DND-41 (cell line): ENCODE results near the gene SETD1A.

Source experiments
- ATAC-seq: fragments of 200-7000 bp; cut with Tn5 transposase; 3 replicates; pipeline ENCODE4 v1.9.1; 2021; ENCODE audit warnings: low read depth; ENCODE audit not compliant: insufficient read depth
- DNase-seq: peaks from one replicate; pipeline ENCODE4 v3.0.0-alpha.2; 2020
- H2AFZ ChIP-seq: 2 replicates; pipeline ENCODE4 v1.6.0; 2012; ENCODE audit warnings: low read depth, low read length
- H3K27ac ChIP-seq: 2 replicates; pipeline ENCODE4 v1.5.1; 2012; ENCODE audit warnings: low read length, inconsistent platforms
- H3K27me3 ChIP-seq: fragments of 200-600 bp; sonication (generic); 2 replicates; pipeline ENCODE4 v1.6.0; 2012; ENCODE audit warnings: low read length, mild to moderate bottlenecking, inconsistent platforms; ENCODE audit not compliant: insufficient read depth, poor library complexity
- H3K36me3 ChIP-seq: 2 replicates; pipeline ENCODE4 v1.5.1; 2012; ENCODE audit warnings: low read length, inconsistent platforms; ENCODE audit not compliant: insufficient read depth
- H3K4me1 ChIP-seq: 2 replicates; pipeline ENCODE4 v1.5.1; 2012; ENCODE audit warnings: mild to moderate bottlenecking, low read length; ENCODE audit not compliant: insufficient read depth
- H3K4me2 ChIP-seq: 2 replicates; pipeline ENCODE4 v1.6.0; 2012; ENCODE audit warnings: mild to moderate bottlenecking, moderate library complexity, low read length, inconsistent platforms; ENCODE audit not compliant: insufficient read depth
- H3K4me3 ChIP-seq, 2 experiments: fragments of 200-600 bp in 1 of 2; shearing (Covaris generic) in 1 of 2; 2 replicates each; pipeline ENCODE4 v1.5.1; 2012 to 2016; ENCODE audit warnings: inconsistent platforms in 2 of 2, low read length in 2 of 2, mild to moderate bottlenecking in 2 of 2, low read depth in 1 of 2, moderate library complexity in 1 of 2
- H3K79me2 ChIP-seq: 2 replicates; pipeline ENCODE4 v1.6.0; 2012; ENCODE audit warnings: low read length, inconsistent platforms; ENCODE audit not compliant: insufficient read depth
- H3K9ac ChIP-seq: 2 replicates; pipeline ENCODE4 v1.6.0; 2012; ENCODE audit warnings: low read depth, mild to moderate bottlenecking, inconsistent platforms, low read length, moderate library complexity
- H3K9me3 ChIP-seq: 2 replicates; pipeline ENCODE4 v1.5.1; 2012; ENCODE audit warnings: low read length, moderate library complexity, mild to moderate bottlenecking, inconsistent platforms; ENCODE audit not compliant: insufficient read depth, severe bottlenecking
- H4K20me1 ChIP-seq: 2 replicates; pipeline ENCODE4 v1.6.0; 2012; ENCODE audit warnings: low read length; ENCODE audit not compliant: insufficient read depth
- EZH2 ChIP-seq: IDR thresholded peaks from 3 replicates; pipeline ENCODE4 v1.6.1; 2012; ENCODE audit warnings: borderline replicate concordance, low read depth, mild to moderate bottlenecking, moderate library complexity, low read length, inconsistent platforms; ENCODE audit not compliant: severe bottlenecking
- TF ChIP-seq, protein P1 (sequence below): IDR thresholded peaks from 2 replicates; pipeline ENCODE4 v1.5.1; 2012; ENCODE audit warnings: borderline replicate concordance, low read length, moderate library complexity, mild to moderate bottlenecking; ENCODE audit not compliant: poor library complexity, severe bottlenecking; ENCODE audit errors: extremely low read depth

SETD1A gene

DNA sequence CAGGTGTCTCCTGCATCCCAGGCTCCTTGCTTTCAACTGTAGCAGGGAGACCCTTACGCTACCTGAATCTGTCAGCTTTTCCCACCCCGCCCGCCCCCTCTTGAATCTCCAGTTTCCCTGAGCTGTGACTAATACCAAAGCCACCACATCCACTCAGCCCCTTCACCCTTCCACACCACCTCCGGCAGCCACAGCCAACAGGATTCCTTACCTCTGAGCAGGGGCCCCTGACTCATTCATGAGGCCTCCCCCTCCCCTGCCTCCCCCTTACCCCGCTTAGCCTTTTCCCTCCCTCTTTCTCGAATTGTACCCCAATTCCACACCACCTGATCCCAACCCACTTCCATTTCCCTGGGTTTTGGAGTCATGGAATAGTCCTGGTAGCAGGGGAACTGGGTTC is 50.6 kb downstream of the SETD1A start:
- Histone ChIP-seq H3K36me3 (no peaks in the 10 kb centered on the region), H3K9me3 (no peaks in the 10 kb centered on the region), H3K9ac (no peak overlapping the region), H3K79me2 (no peaks in the 10 kb centered on the region), H3K27ac (no peak overlapping the region), H3K4me1 (no peaks in the 10 kb centered on the region), H3K4me3 (no peak overlapping the region), H4K20me1 (peaks cover 4% of the 10 kb centered on the region; the same call in 1 of the 2 replicates), H3K27me3 (peaks cover 23% of the 10 kb centered on the region), H3K4me2 (no peak overlapping the region), H2AFZ (no peak overlapping the region)
- TF ChIP-seq, protein P1, sequence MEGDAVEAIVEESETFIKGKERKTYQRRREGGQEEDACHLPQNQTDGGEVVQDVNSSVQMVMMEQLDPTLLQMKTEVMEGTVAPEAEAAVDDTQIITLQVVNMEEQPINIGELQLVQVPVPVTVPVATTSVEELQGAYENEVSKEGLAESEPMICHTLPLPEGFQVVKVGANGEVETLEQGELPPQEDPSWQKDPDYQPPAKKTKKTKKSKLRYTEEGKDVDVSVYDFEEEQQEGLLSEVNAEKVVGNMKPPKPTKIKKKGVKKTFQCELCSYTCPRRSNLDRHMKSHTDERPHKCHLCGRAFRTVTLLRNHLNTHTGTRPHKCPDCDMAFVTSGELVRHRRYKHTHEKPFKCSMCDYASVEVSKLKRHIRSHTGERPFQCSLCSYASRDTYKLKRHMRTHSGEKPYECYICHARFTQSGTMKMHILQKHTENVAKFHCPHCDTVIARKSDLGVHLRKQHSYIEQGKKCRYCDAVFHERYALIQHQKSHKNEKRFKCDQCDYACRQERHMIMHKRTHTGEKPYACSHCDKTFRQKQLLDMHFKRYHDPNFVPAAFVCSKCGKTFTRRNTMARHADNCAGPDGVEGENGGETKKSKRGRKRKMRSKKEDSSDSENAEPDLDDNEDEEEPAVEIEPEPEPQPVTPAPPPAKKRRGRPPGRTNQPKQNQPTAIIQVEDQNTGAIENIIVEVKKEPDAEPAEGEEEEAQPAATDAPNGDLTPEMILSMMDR = no peak
- TF ChIP-seq EZH2 = no peak
- ATAC-seq = no peak
- DNase-seq = no peak

DNA sequence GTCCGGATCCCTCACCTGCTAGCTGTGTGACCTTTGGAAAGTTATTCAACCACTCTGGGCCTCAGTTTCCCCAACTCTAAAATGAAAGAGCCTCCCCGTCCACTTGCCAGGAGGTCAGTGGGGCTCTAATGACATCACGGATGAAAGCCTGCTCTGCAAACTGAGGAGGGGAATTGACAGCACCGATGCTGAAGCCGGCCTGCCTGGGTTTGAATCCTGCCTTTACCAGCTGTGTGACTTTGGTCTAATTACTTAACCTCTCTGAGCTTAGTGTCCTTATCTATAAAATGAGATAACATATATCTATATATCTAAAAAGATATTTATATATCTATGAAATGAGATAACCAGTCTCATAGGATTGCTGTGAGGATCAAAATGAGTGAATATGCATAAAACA is 51.0 kb downstream of the SETD1A start:
- Histone ChIP-seq H3K36me3 (no peaks in the 10 kb centered on the region), H4K20me1 (peaks cover 4% of the 10 kb centered on the region; the same call in 1 of the 2 replicates), H2AFZ (no peak overlapping the region), H3K9me3 (no peaks in the 10 kb centered on the region), H3K9ac (no peak overlapping the region), H3K4me1 (no peaks in the 10 kb centered on the region), H3K27me3 (peaks cover 23% of the 10 kb centered on the region), H3K79me2 (no peaks in the 10 kb centered on the region), H3K4me3 (no peak overlapping the region), H3K4me2 (no peak overlapping the region), H3K27ac (no peak overlapping the region)
- ATAC-seq = no peak
- no peak for TF ChIP-seq EZH2
- TF ChIP-seq, protein P1 = no peak
- no peak for DNase-seq

DNA sequence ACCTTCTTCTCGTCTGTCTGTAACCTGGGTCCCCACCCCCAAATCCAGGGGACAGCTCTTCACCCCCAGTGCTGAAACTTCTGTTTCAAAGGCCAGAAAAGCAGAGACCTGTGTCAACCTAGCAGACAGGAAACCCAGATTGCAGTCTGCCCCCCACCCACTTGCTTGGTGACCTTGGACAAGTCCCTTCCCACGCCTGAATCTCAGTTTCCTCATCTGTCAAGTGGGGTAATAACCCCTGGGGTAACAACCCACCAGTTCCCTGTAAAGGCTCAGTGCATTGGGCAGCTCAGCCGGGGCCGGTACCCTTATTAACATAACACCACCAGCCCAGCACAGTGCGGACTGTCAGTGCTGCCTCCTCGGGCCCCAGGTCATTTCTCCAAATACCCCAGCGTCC is 51.6 kb downstream of the SETD1A start:
- no peak overlapping the region for H2AFZ ChIP-seq
- H3K79me2 ChIP-seq = no peaks in the 10 kb centered on the region
- H3K4me1 ChIP-seq = no peaks in the 10 kb centered on the region
- H4K20me1 ChIP-seq = peaks cover 4% of the 10 kb centered on the region; the same call in 1 of the 2 replicates
- ATAC-seq (no peak), DNase-seq (no peak)
- H3K4me3 ChIP-seq = no peak overlapping the region
- H3K27me3 ChIP-seq = peaks cover 23% of the 10 kb centered on the region
- no peak overlapping the region for H3K27ac ChIP-seq
- H3K9ac ChIP-seq = no peak overlapping the region
- no peak overlapping the region for H3K4me2 ChIP-seq
- TF ChIP-seq EZH2 = no peak
- TF ChIP-seq, protein P1 = no peak
- H3K36me3 ChIP-seq = no peaks in the 10 kb centered on the region
- no peaks in the 10 kb centered on the region for H3K9me3 ChIP-seq
